LNCaP clone FGC (cell line): ENCODE results near the gene CCDC81.
A peak's percentile ranks its signal among the peaks of the same experiment; 100 is the strongest.
"Not testable (repeated sequence)": the region's sequence is repeated elsewhere in the genome, so short reads cannot be mapped to it uniquely, and the experiment has no call there.

Experiments used
- DNase-seq: peaks from one replicate; pipeline ENCODE4 v3.0.0-alpha.2; 2011; ENCODE audit warnings: low read depth
- H3K4me3 ChIP-seq: 2 replicates; pipeline ENCODE4 v1.5.1; 2011; ENCODE audit warnings: mild to moderate bottlenecking, low read depth, low read length, control low read depth
- CTCF ChIP-seq: IDR thresholded peaks from 2 replicates; pipeline ENCODE4 v1.5.1; 2012; ENCODE audit warnings: mild to moderate bottlenecking; ENCODE audit not compliant: control insufficient read depth, insufficient read depth; ENCODE audit errors: extremely low read depth

The CCDC81 gene

GRCh38 chr11:86408845-86409244, 34.2 kb downstream of the CCDC81 start:
- TF ChIP-seq CTCF = peak; percentile 29; the same call in 1 of the 2 replicates
- DNase-seq = no peak
- H3K4me3 ChIP-seq = no peak overlapping the region

- no peak for TF ChIP-seq CTCF
- no peak overlapping the region for H3K4me3 ChIP-seq
- DNase-seq = no peak
Measured at GRCh38 chr11:86414032-86414431, 39.3 kb downstream of the CCDC81 start.

- DNase-seq = no peak
Measured at GRCh38 chr11:86415026-86415425, 40.3 kb downstream of the CCDC81 start.

GRCh38 chr11:86416494-86416893, 41.8 kb downstream of the CCDC81 start:
- H3K4me3 ChIP-seq = no peak overlapping the region
- DNase-seq = no peak
- TF ChIP-seq CTCF = no peak

More at GRCh38 chr11:86415026-86415425, 40.3 kb downstream of the CCDC81 start:
- TF ChIP-seq CTCF = no peak
- no peak overlapping the region for H3K4me3 ChIP-seq

GRCh38 chr11:86416951-86417350, 42.3 kb downstream of the CCDC81 start:
- not testable (repeated sequence) for DNase-seq, H3K4me3 ChIP-seq

GRCh38 chr11:86418106-86418505, 43.4 kb downstream of the CCDC81 start:
- no peak overlapping the region for H3K4me3 ChIP-seq
- no peak for TF ChIP-seq CTCF

GRCh38 chr11:86418513-86418912, 43.8 kb downstream of the CCDC81 start:
- no peak overlapping the region for H3K4me3 ChIP-seq
- no peak for DNase-seq
- no peak for TF ChIP-seq CTCF

More at GRCh38 chr11:86418106-86418505, 43.4 kb downstream of the CCDC81 start:
- DNase-seq = no peak
